Esophagus squamous epithelium (tissue), 4 donors: ENCODE results near the gene SCMH1.

Experiments used
- CTCF ChIP-seq, 6 experiments: fragments of 450-650 bp in 4 of 6; fragments of 200-600 bp in 2 of 6; sonication (generic) in 2 of 6; IDR thresholded peaks; one replicate each; pipeline ENCODE4 v1.5.1; 2016 to 2019; ENCODE audit warnings: antibody characterized with exemption in 6 of 6, mild to moderate bottlenecking in 4 of 6, moderate library complexity in 4 of 6
- POLR2A ChIP-seq, 4 donors: fragments of 450-650 bp; IDR thresholded peaks; one replicate each; pipeline ENCODE4 v1.6.1; 2017; ENCODE audit warnings: antibody characterized with exemption in 4 of 4, mild to moderate bottlenecking in 4 of 4, moderate library complexity in 3 of 4

DNA sequence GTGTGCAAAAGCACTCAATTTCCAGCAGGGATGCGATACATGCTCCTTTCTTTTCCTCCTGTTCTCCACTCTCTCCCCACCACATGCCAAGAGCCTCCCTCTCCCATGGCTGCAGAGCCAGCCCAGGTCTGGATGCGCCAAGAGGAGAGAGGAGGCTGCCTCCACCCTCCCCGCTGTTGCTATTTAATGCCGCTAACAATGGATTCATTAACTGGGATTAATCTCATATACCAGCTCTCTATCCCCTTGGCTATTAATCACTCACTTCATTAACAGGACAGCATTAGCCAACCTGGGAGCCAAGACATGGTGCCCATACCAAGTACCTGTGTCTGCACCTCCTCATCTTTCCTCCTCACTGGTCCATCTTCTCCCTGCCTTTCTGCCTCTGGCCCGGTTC lies 49.1 kb upstream of the SCMH1 start:
- no peak for TF ChIP-seq CTCF (IDR thresholded peaks at IDR 0.05)
- no peak for TF ChIP-seq POLR2A (IDR thresholded peaks at IDR 0.05)
